ENCODE results near the gene TSPAN9.
A peak's percentile ranks its signal among the peaks of the same experiment; 100 is the strongest.

Gene TSPAN9

DNA sequence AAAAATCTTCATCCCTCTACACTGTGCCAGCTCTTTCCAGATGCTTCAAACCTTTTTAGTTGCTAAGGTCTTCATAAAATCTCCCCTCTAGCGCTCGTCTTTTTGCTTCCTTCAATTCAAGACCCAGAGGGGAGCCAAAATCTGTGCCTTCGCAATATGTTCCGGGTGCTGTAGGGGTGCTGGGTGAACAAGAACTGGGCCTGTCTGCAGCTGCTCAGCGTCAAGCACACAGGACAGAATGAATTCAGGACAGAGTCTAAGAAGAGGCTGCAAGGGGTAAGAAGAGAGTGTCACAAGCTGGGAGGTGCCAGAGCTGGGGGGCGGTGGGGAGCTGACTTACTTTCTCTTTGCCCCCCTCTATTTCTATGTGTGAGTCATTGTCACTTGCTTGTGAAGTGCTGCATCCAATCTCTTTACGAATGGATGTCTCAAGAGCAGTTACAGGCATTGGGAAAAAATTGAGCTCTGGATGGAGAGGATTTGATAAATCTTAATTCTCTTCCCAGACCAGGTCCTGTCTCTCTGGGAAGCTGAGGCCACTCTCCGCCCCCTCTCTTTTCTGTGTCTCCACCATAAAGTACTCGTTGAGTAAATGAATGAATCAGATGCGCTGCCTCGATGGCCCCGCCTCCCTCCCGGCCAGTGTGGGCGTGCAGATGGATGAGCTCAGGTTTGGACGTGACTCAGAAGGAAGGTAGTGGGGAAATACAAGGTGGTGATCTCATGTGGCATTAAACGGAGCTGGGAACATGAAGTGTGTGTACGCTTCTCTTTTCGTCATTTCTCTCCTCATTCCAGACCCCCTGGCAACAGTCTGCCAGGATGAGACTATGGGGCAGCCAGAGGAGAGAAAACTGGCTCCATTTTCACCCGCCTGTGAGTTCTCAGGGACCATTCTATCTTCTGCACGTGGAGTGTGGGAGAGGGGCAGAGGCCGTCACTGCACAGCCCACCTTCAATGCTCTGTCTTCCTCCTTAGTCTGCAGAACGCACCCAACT, 91.3 kb downstream of the TSPAN9 start:
- DNase-seq: peak; percentile 24 to 62

DNA sequence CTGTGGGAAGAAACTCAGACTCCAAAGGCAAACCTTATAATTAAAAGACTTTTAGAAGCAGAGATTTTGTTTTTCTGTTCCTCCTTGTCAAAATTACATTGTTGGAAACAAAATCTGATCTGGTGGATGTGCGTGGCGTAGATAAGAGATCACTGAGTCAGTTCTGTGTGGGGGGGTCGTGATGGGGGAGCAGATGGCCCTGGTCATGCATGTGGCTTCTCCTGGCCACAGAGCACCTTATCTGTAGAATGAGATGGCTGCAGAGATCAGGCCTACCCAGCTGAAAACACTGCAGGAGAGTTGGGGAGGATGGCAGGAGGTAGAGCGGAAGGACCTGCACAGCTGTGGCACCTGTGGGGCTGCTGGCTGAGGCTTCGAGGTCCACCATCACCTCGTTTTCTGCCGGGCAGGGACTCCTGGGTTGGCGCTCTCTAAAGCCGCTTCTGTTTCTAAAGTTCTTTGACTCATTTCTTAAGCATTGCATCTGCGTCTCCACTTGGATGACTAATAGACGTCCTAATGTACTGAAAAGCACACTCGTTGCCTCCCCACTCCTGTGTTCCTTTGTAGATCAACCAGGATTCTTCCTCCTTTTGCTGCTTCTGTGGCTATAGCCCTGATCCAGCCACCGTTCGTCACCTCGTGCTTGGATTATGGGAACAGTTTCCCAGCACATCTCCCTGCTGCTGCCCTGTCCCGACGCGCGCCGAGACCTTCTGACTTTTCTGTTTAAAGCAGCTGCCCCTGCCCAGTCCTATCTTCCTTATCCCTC, 93.4 kb downstream of the TSPAN9 start:
- no peak for DNase-seq

DNA sequence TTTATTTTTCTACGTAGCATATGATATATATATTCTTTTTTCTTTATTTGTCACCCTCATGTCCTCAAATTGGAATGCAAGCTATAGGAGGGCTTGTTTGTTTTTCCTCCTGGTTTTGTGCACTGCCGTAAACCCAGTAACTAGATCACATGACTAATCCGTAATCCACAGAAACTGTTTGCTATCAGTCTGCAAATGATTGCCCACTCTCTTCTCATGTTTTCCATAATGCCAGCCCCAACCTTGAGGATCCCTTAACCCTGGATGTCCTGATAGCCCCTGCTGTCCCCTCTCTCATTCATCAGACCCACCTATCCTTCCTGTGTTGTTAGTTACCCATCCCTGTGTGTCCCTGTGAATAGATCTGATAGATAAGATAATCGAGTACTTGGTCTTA, 94.0 kb downstream of the TSPAN9 start:
- no peak for DNase-seq

DNA sequence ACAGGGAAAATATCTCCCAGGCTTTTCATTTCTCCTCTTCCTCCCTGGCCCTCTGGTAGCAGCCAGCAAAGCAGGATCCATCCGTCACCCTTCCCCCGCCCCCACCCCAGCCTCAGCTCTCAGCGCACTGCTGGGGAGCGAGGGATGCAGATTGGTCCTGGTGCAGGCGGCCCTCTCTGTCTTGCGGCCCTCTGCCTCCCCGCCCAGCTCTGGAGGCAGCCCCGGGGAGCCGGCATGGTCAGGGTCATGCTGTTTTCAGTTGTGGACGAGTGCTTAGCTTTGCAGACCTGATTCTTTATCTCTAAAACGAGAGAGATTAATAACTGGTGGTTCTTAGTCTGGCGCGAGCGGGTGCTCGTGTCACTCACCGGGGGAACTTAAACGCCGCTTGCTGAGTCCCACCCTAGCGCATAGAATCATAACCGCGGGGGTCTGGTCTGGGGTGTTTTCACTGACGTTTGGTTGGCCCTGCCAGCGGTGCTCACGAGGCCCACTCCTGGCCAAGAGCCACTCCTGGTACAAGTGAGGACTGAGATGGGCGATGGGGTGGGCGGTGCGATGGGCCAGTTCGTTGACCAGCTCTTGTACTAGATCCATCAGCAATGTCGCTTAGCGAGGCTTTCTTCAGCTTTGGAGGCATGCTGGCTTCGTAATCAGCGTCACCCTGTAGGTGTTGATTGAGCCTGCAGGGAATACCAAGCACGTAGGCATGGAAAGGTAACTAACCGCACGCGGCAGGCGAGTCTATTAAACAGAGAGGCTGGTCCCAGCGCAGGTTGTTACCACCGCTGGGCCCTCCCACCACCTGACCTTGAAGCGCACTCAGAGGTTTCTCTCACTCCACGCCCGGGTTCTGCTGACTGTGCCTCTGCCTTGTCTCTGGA, 95.2 kb downstream of the TSPAN9 start:
- DNase-seq: no peak

DNA sequence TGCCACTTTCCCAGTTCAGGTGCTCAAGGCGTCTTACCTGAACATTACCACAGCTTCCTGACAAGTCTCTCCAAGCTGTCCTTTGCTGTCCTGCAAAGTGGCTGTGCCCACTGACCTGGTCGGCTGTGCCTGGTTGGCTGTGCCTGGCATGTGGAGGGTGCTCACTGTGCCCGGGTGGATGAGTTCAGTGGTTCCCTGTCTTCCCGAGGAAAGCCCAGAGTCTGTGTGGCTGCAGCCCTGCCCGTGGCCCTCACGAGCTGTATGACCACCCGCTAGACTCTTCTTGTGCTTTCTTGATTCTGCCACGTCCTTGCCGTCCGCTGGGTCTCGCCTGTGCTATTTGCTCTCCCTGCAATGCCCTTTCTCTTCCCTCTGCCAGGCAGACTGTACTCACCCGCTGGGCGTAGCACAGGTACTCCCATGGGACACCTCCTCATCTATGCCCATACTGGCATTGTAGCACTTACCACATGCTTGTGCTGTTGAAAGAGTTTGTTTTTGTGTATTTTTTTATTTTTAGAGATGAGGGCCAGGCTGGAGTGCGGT, 95.9 kb downstream of the TSPAN9 start:
- DNase-seq: no peak

DNA sequence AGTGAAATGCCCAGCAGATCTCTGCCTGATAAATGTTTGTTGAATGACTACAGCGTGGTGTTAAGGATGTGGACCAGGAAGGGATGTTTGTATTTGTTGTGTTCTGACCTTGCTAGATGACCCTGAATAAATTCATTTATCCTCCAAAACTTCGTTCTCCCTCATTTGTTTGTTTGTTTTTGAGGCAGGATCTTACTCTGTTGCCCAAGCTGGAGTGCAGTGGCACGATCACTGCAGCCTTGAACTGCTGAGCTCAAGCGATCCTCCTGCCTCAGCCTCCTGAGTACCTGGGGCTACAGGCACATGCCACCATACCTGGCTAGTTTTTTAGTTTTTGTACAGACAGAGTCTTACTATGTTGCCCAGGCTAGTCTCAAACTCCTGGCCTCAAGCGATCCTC, 96.7 kb downstream of the TSPAN9 start:
- DNase-seq: no peak

DNA sequence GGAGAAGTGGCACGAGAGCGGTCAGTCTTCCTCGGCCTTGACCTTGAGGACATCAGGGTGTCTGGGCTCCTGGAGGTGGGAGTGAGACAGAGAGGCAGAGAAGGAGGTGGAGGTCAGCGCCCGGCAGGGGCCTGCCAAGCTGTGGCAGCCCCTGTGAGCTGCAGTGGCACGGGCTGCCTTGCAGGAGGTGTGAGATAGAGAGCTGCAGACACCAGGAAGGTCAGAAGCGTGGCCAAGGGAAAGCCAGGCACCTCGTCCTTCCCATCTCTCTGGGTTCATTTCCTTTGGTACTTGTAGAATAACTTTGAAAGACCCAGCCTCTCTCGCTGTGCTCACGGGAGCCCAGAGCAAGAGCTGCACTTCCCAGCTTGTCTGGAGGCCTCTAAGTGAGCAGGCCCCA, 98.1 kb downstream of the TSPAN9 start:
- no peak for DNase-seq

DNA sequence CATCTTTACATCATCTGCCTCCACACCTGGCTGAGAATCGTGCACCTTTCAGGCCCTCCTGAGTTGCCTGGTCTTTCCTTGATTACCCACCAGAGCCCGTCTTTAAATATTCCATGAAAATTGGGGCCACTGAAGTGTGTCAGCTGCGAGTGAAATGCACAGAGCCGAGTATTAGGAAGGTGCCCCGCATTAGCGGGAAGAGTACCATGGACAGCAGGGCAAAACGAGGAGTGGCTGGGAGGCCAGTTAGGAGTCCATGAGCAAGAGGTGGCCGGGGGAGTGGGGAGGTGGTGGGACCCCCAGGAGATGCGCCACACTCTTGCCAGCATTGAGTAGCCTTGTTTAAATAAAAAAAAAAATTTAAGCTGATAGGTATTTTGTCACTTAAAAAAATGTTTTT, 99.6 kb downstream of the TSPAN9 start:
- no peak for DNase-seq

DNA sequence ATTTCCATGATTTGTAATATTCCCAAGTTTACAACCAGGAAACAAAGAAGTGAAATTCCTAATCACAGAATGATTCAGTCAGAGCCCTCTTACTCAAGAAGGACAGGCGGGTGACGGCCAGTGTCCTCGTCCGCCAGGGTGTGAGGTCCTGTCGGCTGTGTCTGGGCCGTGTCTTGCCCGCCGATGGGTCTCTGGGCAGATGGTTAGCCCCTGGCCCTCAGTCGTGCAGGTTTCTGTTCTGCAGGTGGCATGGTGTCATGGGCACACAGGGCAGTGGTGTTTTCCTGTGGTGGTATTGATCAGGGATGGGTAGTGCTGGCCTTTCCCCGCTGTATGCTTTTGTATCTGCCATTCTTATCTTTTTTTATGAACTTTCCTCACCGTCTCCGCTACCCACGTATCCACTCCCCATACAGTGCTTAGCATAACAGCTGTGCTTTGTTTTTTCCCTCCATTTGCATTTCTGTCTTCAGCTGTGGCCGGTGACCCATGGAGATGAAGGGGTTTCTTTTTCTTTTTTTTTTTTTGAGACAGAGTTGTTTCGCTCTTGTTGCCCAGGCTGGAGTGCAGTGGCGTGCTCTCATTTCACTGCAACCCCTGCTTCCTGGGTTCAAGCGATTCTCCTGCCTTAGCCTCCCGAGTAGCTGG, 100.7 kb downstream of the TSPAN9 start:
- no peak for DNase-seq

DNA sequence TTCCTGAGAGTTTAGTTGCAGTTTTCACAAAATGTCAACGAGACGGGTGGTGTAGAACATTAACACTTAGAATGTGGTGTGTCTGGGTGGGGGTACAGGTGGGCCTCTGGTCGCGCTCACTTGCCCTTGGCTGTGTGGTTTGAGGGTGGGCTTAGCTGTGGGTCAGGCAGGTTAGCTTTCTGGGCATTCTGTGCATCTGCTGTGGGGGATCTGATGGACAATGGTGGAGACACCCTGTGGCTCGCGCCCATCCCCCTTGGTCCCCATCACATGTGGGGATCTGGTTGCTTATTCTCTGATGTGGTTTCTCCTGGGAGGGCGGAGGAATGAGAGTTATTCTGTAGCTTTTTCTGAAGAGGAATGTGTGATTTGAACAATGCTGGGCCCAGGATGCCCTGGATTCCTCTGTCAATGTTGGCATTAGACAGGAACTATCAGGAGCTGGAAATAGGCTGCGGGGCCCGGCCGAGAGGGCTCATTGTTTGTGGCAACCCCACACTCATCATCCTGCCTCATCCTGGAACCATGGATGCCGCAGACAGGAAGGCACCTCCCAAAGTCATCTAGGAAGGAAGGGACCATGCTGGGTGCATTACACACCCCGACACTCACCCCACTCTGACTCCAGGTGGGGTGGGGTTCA, 101.6 kb downstream of the TSPAN9 start:
- DNase-seq: no peak

DNA sequence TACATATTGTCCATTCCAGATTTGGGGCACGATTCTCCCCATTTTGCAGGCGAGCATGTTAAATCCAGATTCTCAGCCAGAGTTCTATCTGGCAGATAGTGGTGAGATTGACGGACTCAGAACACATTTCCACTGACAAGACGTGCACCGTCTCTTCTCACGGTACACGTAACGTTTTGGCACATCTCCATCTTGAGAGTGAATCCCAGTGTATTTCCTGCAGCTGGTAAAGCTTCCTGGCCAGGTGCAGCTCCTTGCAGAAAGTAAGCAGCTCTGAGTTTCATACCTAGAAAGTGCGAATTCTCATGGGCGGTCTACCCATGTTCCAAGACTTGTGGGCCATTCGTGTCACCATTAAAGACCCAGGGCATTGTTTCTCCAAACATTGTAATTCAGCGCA, 102.6 kb downstream of the TSPAN9 start:
- DNase-seq: no peak

DNA sequence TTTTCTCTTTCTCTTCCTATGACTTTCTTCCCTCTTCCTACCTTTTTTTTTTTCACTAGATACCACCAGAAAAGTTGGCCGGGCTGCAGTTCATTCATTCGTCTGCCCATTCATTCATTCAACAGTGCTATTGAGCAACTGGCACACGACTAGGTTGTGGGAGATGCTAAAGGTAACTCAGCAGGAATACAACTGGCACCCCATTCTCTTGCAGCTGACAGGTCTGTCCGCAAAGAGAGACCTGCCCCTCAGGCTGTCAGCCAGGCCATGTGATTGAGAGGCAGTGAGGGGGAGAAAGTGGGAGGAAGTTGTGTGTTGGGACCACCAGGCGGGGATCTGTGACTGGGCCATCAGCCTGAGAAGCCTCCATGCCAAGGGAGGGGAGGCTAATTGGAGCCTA, 105.2 kb downstream of the TSPAN9 start:
- DNase-seq: no peak

DNA sequence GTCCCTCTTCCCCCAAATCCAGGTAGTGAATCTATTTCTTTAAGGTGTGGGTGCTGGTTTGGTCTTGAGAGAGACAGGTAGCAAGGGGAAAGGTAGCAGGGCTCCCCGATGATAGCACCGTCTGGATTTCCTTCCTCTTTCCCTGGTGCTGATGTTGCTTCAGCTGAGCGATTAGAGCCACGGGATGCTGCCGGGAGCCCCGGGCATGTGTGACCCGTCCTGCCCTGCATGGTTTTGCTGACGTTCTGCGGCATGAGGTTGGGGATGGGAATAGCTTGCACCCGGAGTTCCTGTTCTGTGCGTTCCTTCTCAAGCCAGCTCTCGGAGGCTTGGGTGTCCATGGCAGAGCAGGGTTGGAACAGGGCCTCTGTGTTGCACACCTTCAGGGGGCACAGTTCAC, 107.3 kb downstream of the TSPAN9 start:
- no peak for DNase-seq

DNA sequence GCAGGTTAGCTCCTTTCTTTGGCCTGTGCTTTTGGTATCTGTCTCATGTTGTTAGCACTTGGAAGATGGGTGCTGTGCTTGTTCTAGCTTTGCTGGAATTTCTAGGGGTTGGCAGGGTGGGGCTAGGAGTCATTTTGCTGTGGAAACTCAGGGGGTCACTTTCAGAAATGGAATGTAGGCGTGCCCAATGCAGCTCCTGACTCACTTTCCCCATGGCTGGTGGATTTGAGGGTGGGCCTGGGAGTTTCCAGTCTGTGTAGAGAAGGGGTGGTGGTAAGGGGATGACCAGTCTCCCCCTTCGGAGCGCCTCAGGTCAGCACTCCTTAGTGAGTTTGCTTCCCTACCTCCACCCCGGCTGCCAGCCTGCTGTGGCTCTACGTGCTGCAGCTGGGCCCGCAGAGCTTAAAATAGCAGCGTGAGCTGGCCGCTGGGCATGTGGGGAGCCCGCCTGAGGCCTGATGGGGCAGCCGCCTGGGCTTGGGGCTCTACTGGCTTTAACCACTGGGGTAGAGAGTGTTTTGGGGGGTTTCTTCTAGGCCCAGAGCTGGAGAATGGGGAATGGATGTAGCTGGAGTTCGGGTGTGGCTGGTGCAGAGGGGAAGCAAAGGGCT, 108.2 kb downstream of the TSPAN9 start:
- no peak for DNase-seq

DNA sequence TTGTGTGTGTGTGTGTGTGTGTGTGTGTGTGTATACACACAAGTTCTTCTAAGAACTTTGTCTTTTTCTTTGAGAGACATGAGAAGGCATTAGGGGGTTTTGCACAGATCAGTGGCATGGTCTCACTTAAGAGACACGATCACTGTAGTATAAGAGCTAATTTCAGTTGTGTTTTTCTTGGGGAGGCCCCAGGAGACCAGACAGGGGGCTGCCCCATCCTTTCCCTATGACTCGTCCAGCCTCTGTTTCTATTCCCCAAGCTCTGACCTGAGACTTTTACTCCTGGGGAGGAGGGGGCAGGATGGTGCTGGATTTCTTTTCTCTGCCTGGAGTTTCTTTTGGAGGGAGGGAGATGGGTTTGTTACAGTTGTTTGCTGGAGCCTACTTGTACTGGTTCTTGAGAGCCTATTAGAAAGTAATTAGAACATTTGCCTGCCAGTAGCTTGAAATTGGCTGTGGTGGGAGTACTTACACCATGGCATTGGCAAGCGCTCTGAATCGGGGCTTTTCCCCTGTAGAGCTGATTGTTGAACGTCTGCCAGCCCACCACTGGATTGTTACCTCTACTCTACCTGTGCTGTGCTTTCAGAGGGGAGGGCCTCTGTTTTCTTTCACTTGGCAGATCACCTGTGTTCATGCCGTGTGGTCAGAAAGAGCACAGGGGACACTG, 109.5 kb downstream of the TSPAN9 start:
- no peak for DNase-seq

DNA sequence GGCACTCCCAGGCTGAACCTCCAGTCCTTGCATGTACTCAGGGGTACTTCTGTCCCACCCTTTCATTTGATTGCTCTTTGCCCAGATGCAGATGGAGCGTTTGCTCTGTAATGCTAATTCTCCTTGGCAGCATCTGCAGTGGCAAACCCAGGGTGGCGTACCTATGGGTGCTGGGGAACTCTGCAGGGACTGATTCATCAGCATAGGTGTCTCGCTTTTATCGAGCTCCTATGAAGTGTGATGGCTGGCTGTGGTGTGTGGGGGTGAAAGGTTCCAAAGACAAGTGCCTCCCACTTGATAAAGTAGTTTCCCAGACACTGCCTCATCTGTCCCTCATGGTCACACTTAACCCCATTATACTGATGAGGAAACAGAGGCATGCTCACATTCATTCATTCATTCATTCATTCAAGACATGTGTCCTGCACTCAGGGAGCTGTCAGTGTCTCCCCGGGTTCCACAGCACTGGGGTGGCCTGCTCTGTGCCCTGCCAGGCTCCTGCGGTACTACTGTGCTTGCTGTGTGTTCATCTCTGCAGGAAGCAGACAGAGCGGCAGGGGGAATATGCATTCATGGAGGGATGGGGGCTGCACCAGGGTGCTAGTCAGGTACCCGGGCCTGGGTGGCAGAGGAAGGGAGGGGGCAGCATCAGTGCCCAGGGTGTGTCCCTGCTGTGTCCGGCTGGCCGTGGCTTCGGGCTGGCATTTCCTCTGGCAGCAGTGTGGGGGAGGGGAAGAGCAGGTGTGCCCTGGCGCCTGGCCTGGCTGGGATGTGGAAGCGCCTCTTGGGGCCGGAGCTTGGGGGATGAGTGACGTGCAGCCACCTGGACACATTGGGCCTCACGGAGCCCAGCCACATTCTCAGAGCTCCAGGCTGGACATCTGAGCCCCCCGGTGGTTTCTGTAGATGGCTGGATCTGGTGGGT, 110.9 kb downstream of the TSPAN9 start:
- no peak for DNase-seq

DNA sequence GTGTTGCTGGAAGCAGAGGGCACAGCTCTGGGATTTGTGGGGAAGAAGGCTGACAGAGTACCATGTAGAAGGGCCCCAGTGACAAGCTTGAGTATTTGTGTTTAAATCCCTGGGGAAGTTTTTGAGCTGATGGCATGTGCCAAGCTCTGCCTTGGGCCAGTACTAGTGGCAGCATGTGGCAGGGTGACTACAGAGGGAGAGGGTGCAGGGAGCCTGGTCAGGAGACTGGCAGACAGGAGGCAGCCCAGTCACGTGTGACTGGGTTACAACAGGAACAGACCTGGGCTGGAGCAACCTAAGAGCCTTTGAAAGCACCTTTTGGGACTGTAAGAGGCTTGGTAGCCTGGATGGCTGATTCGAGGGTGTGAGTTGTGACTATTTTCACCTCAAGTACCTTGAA, 112.1 kb downstream of the TSPAN9 start:
- DNase-seq: no peak

DNA sequence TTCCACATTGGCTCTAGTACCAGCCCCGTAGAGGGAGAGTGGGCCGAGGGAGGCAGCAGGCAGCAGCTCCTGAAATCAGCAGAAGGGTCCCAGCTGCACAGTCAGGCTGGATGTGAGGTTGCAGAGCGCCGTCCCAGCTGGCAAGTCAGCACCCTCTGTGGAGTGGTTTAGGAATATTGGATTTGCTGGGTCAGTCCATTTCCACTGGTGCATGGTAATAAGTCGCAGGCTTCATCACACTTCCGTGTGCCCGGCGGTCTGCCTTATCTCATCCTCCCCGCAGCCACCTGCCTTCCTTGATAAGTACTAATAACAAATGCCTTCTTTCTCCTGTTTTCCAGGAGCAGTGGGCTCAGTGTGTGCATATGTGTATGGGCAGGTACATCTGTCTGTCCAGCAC, 112.9 kb downstream of the TSPAN9 start:
- DNase-seq: no peak

DNA sequence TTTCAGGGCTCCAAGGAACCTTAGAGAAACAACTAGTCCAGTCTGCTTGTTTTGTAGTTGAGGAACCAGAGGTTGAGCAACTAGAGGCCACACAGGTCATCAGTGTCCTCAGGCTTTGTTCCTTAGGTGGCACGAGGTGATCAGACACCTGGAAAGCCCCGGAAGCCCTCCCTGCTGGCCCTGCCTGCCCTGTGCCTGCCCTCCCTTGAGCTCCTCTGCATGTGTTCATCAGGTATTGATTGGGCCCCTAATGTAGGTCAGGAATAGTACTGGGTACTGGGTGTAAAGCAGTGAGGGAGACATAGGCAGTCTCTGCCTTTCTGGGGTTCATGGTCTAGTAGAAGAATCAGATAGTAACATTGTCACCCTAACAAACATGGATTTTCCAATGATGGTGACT, 114.3 kb downstream of the TSPAN9 start:
- DNase-seq: no peak

DNA sequence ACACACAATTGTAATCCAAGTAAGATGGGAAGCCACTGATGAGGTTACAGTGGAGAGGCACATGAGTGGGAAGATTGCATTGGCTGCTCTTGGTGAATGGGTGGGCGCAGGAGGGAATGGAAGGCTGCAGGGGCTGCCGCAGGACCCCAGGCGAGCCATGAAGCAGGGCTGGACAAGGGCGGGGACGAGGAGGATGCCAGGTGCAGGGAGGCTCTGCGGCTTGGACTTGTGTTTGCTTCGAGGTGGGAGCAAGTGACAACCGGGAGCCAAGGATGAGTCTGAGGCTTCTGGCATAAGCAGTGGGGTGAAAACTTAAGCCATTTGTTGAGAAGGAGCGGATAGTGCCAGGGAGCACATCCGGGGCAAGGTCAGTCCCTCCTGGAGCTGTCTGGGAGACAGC, 115.0 kb downstream of the TSPAN9 start:
- DNase-seq: no peak
